Body of pancreas (tissue), 4 donors: ENCODE results near the gene ZNF189.

ENCODE experiments used
- CTCF ChIP-seq, 7 experiments: fragments of 450-650 bp in 4 of 7; fragments of 200-600 bp in 3 of 7; sonication (generic) in 3 of 7; IDR thresholded peaks; one replicate each; pipeline ENCODE4 v1.5.1; 2016 to 2019; ENCODE audit warnings: antibody characterized with exemption in 7 of 7
- POLR2A ChIP-seq, 3 donors: fragments of 450-650 bp; IDR thresholded peaks; one replicate each; pipeline ENCODE4 v1.6.1; 2016; ENCODE audit warnings: antibody characterized with exemption in 3 of 3, mild to moderate bottlenecking in 2 of 3

- no peak for TF ChIP-seq CTCF (IDR thresholded peaks at IDR 0.05)
- no peak for TF ChIP-seq POLR2A (IDR thresholded peaks at IDR 0.05)
Observed at GRCh38 chr9:101448680-101449070, 50.0 kb downstream of the ZNF189 start.
